Stimulated activated CD4-positive, alpha-beta T cell treated with anti-CD3 and anti-CD28 coated beads, Interleukin-1b, Interleukin-23, amount 100 ng/mL, for 4 hours (primary cell): Measurements from ENCODE around the gene PLEKHG4.

Source experiments
- DNase-seq, 2 donors: peaks; one replicate each; pipeline ENCODE4 v3.0.0-alpha.2; 2020; ENCODE audit warnings: low read depth in 2 of 2

PLEKHG4 gene

GRCh38 chr16:67326472-67327309 lies 47.4 kb downstream of the PLEKHG4 start, which contains the start of the genes KCTD19 and LRRC36:
Gene KCTD19, minus strand, starts transcription at chr16:67326741. Its CDS starts 34 bp downstream, at chr16:67326707.
Gene LRRC36, plus strand, starts transcription at chr16:67326815. Its CDS starts 48 bp downstream, at chr16:67326863.
- DNase-seq = peak; percentile 5 to 53

GRCh38 chr16:67327743-67328142 lies 48.4 kb downstream of the PLEKHG4 start:
- DNase-seq = no peak

- no peak for DNase-seq
These were observed 50.6 kb downstream of the PLEKHG4 start for GRCh38 chr16:67329901-67330300.

GRCh38 chr16:67333315-67333714 lies 54.0 kb downstream of the PLEKHG4 start:
- DNase-seq = no peak

GRCh38 chr16:67336116-67336515 lies 56.8 kb downstream of the PLEKHG4 start:
- DNase-seq = no peak

GRCh38 chr16:67336648-67337047 lies 57.3 kb downstream of the PLEKHG4 start:
- DNase-seq = no peak
